CD4-positive, alpha-beta T cell treated with Interferon gamma for 1 hour (primary cell): ENCODE data around the gene ABHD4.
"Not testable (repeated sequence)": the region's sequence is repeated elsewhere in the genome, so short reads cannot be mapped to it uniquely, and the experiment has no call there.

ENCODE experiments used
- DNase-seq: peaks from one replicate; pipeline ENCODE4 v3.0.0-alpha.2; 2020

Gene ABHD4

DNA sequence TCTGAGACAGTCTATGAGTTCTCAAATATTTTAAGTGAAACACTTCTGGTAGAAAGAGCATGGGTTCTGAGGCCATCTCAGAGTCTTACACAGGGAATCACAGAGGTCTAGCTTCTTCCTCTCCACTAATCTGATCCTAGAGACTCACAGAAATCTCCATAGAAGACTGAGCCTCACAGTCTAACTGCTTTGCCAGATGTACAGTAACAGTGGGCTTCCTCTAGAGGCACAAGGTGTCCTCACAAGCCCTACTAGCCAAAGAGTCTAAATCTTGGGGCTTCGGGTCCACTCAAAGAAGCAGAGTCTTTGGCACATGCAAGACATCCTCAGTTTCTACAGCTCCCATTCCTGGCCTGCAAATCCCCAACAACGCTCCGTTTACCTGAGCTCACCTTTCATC is 32.0 kb downstream of the ABHD4 start:
- DNase-seq, result no peak

DNA sequence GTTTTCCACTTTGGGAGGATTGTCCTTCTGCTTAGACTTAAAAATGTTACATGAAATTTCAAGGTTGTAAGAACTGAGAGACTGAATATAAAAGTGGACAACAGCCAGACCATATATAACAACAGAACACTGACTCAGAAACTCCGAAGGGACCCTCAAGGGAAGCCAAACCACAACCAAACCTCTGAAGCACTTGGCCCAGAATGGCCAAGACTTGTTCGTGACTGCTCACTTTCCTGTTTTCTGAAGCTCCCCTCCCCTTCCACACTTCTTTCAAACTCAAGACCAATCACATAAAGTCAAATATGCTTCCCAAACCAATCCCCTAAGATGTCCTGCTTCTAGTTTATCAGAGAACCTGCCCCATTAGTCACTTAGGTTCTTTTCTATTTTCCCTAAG is 32.4 kb downstream of the ABHD4 start:
- no peak for DNase-seq

DNA sequence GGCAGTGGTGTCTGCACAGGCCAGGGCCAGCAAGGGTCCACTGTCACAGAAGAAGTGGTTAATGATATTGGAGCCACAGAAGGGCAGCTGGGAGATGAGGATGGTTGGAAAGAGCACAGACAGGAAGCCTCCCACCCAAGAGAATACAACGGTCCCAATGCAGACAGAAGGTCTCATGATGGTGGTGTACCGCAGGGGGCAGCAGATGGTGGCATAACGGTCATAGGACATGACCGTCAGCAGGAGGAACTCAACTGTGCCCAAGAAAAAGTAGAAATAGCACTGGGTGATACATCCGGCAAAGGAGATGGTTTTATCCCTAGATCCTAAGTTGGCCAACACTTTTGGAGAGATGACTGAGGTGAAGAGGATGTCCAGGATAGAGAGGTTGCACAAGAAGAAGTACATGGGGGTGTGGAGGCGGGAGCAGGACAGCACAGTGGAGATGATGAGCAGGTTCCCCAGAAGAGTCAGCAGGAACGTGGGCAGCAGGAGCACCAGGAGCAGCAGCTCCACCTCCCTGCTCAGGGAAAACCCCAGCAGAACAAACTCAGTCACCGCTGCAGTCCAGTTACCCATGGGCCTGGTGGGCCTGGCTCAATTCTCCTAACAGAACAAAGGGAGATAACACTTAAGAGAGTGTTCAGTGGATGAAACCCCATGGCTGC is 36.3 kb downstream of the ABHD4 start:
- DNase-seq, result no peak

DNA sequence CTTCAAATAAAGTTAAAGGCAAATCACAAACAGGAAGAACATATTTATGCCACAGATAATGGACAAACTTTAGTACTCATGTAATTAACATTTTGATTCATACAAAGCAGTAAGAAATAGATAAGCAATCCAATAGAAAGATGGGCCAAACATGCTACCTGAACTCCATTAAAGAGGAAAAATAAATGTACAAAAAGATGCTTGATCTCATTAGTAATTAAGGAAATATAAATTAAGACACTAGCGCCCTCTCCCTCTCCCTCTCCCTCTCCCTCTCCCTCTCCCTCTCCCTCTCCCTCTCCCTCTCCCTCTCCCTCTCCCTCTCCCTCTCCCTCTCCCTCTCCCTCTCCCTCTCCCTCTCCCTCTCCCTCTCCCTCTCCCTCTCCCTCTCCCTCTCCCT is 37.9 kb downstream of the ABHD4 start:
- not testable (repeated sequence) for DNase-seq

DNA sequence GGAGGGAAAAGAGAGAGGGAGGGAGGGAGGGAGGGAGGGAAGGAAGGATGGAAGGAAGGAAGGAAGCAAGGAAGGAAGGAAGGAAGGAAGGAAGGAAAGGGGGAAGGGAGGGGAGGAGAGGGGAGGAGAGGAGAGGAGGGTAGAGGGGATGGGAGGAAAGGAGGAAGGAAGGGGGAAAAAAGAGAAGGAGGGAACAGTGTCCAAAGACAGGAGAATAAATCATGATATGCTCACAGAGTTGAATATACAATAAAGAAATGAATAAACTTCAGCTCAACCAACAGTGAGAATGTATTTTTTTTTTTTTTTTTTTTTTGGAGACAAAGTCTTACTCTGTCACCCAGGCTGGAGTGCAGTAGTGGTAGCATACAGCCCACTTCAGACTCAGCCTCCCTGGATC is 42.1 kb downstream of the ABHD4 start:
- DNase-seq, result no peak

DNA sequence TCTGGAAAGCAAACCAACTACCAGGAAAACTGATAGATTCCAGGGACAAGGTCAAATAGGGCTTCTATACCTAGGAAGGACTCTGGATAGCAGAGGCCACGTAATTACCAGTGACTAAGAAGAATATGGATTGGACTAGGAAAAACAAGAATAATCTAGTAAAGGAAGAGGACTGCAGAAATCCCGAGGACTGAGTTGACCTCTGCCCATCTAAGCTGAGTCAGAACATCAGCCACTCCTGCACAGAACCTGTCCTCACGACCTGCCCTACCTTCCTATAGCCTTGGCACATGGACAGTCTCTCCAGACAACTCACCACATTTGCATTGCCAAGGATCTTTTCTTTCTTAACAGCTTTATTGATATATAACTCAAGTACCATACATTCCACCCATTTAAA is 43.7 kb downstream of the ABHD4 start:
- no peak for DNase-seq

DNA sequence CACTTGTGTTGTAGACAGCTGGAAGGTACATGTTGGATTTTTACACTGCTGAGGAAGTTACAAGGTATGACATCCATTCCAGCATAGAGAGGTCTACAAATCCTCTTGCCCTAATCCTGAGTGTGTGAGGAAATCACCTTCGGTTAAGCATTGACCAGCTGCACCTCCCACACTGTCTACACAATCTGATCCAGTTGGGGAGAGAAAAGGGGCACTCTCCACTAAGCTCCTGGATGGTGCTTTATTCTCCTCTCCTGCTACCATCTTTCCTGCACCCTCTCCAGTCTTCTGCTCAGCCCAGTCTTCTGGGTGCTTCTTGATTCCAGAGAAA is 46.2 kb downstream of the ABHD4 start, which contains the start of gene OR6J1:
Gene OR6J1 (minus strand): TSS at position 48 of the 331 bp plus-strand sequence. CDS start 9,541 bp downstream, outside the sequence.
- no peak for DNase-seq

DNA sequence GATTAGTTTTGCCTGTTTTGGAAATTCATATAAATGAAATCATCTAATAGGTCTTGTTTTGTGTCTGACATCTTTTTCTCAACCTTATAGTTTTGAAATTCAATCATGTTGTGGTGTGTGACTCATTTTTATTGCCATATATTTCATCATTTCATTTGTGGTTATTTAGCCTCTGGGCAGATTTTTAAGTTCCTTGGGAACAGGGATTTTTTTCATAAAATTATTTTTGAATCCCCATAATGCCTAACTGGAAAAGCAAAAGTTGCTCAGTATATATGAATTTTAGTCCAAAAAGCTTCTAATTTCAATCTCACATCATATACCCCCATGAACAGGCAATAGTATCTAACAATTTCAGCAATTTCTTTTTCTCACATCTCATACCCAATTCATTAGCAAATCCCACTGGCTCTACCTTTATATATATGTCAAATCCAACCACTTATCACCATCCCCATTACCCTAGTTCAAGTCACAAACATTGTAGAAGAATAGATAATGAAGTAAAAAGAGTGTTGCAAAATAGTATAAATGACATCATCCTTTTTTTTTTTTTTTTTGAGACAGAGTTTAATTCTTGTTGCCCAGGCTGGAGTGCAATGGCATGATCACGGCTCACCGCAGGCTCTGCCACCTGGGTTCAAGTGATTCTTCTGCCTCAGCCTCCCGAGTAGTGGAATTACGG is 48.6 kb downstream of the ABHD4 start:
- DNase-seq, result no peak

DNA sequence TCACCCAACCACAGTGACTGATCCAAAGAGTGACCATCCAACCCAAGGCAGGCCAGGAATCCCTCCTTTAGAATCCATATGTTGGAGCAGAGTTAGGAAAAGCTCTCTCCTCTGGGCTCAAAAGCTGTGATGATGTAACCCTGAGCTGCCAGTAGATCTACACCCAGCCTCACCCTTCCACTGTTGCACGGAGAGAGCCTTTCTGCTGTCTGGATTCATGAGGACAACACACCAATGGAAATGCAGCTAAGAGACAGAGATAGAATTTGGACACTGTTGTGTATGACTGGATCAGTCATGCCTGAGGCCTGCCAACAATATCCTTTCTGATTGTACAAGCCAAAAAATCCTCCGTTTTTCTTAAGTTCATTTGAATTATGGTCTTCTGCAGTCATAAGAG is 50.4 kb downstream of the ABHD4 start:
- DNase-seq, result no peak

DNA sequence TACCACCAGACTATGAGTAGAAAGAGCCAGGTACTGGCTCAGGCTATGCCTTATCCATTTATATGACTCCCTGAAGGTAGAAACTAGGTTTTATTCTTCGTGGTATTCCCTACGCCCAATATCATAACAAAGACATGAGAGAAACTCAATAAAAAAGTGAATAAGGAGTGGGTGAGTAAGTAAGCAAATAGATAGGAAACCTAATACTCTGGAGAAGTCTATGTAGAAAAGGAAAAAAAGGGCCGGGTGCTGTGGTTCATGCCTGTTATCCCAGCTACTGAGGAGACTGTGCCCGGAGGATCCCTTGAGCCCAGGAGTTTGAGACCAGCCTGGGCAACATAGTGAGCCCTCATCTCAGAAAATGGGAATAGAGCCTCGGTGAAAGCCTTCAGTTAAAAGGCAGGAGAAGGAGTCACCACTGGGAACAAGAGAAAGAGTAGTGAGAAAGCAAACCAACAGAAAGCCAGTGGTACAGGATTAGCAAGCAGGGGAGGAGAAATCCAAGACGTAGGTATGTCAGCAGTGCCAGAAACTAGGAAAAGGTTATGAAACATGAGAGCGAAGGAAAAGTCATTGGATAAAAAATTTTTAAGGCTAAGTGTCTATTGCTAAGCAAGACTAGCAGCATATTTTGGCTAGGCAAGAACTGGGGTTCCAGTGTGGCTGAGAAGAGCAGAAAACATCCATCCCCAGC is 52.1 kb downstream of the ABHD4 start:
- DNase-seq, result no peak

DNA sequence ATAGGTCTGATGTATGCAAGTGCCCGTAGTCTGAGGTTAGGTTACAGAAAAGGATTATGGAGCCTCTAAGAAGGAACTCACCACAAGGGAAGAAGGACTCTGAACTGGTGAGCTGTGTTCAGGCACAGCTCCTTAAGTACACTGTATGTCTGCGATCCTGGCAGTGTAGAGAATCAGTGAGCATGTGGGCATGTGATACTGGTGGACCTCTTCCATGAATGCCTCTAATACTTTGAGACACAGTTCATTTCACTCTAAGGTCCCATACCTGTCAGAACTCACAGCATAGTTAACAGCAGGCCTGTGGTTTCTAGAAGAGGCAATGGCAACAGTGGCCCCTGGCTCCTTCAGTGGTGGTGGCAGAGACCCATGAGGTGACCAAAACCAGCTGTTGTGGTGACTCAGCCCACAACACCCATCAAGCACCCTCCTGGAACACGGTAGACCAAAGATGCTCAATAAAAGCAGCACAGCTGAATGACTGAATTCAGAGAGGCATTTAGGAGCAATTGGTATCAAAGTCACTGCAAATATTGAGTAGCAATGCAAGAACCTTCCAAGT is 52.9 kb downstream of the ABHD4 start:
- DNase-seq, result no peak

DNA sequence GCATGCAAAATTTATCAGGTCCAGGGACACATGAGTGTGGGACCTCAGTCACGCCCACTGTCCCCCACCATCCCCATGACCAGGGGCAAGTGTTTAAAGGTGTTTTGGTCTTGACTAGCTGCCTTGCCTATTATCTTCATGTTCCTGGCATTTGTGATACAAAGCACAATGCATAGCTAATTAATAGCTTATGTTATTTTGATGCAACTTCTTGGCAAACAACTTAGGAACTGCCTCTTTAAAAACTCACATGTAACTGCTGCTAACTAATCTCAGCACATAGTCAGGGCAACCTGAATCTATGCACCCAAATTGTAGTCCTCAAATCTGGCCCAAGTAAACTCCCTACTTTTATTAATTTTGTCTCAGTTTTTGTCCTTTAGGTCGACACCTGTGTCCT is 53.5 kb downstream of the ABHD4 start:
- DNase-seq, result no peak

DNA sequence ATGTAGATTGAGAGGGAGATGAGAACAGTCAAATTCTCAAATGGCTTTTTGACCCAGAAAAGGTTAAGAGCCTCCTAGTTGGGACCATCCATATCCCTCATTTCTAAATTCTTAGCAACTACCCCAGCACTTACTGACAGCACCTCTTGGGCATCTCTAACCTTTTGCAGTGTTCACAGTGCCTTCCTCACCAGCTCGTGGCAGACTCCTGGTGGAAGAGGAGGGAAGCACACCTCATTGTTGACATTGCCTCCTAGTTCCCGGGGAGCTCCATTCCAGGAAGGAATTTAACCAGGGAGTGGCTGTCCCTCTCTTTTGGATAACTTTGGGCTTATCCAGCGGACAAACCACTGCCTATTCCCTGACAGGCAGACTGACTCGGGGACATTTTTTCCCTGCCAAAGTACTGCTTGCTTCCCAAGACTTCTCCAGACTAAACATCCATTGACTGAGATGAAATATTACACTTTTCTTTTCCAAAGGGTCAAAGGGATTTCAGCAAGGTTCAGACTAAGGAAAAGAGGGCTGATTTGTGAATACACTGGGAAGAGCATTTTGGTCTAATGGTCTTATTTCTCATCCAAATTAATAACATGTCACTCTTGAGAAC is 55.0 kb downstream of the ABHD4 start:
- peak; percentile 24 for DNase-seq

DNA sequence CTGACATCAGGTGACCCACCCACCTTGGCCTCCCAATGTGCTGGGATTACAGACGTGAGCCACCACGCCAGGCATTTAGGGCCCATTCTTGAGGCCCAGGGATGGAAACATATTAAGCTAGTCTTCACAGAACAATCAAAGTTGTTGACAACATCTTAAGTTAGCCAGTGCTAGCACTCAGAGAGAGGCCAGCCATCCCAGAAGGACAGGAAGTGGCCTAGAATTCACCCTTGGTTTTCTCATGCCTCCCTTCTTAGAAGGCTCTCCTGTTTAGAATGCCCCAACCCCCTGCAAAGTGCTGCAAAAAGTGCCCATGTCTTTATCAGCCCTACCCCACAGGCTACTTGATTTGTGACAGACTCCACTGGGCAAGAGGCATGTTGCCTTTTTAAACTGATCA is 58.1 kb downstream of the ABHD4 start:
- no peak for DNase-seq

DNA sequence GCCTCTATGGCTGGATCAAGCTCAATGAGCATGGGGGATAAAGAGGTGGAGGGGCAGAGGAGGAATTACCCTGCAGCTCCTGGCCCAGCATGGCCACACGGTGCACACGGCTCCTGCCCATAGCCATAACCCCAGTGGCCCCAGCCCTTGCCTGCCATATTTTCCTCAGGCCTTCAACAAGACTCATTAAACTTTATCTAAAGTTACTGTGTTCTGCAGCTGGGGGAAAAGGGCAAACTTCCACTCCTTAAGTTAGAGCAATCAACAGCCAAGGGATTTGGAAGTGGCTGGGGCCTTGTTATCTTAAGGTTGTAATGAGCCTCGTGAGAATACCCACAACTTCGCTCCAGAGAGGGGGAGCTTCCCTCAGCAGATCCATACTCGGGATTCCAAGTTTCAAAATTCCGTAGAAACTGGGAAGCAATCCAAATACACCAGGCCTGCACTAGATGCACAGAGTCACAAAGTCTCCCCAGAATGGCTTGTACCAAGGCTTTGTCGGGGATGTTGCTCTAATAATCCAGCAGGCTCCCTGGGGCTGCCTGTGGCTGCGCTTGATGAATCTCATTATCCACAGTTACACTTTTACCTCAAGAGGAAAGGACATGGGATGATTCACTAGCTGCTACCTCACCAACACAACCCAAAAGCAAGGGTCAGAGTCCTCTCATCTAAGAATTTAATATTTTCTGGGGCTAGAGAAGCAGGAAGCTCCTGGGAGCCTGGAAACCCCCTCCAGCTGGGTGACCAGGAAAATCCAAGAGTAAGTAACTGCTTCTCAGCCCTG is 59.0 kb downstream of the ABHD4 start:
- no peak for DNase-seq

DNA sequence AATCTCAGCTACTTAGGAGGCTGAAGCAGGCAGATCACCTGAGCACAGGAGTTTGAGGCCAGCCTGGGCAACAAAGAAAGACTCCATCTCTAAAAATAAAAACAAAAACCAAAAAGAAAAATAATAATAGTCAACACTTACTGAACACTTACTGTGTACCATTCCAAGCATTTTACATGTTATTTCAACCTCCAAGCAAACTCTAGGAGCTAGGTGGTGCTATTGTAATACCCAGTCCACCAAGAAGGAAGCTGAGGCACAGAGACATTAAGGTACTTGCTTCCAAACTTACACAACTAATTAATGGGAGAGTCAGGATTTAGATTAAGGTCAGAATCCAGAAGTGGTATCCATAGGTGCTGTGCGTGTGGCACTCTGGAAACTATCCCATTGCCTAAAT is 59.8 kb downstream of the ABHD4 start:
- no peak for DNase-seq

DNA sequence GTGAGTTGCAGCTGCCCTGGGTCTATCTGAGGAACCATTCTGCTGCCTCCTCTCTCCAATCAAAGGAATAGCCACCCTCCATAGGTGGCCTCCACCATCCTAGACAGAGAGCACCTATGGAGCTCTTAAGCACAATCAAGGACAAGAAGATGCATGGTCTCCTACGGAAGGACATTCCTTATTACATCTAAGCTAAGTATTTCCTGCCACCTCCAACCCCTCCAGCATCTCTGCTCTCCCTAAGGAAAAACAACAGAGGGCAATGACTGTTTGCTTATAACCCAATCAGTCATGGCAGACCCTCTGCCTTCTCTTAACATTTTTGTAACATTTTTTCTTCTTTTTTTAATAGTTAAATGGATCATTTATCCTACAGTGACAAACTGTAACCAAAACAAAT is 60.8 kb downstream of the ABHD4 start:
- DNase-seq, result no peak

DNA sequence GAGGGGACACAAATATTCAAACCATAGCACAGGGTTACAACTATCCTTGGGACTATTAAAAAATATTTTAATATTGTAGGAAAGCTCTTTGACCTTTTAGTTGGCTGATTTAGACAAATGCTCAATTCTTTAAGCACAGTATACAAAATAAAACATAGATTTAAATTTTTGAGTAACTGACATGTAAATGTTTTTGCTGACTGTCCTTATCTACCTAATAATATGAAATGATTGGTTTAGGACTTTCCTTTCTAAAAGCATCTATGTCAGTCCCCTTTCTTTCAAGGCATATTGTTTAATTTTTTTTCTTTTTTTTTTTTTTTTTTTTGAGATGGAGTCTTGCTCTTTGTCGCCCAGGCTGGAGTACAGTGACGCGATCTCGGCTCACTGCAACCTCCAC is 62.6 kb downstream of the ABHD4 start:
- no peak for DNase-seq
